GM10847 (cell line): ENCODE results near the gene PDF.

Experiments used
- POLR2A ChIP-seq: IDR thresholded peaks from 2 replicates; pipeline ENCODE4 v1.6.1; 2011; ENCODE audit not compliant: insufficient read length; ENCODE audit errors: extremely low read depth

The PDF gene

GRCh38 chr16:69345923-69346322, 15.5 kb upstream of the PDF start:
- TF ChIP-seq POLR2A: no peak

- no peak for TF ChIP-seq POLR2A
Observed at GRCh38 chr16:69344171-69344570, 13.8 kb upstream of the PDF start.

- TF ChIP-seq POLR2A: no peak
Observed at GRCh38 chr16:69340095-69340644, 9.8 kb upstream of the PDF start.

- TF ChIP-seq POLR2A: peak; percentile 79
Observed at GRCh38 chr16:69339289-69340094, 9.1 kb upstream of the PDF start, which contains the start of the genes COG8 and NIP7. COG8 (minus strand) TSS chr16:69339564; CDS start chr16:69339552, 12 bp downstream. NIP7 (plus strand) TSS chr16:69339772; CDS start chr16:69339830, 58 bp downstream.

GRCh38 chr16:69338557-69339288, 8.3 kb upstream of the PDF start:
- TF ChIP-seq POLR2A: no peak

GRCh38 chr16:69334696-69335095, 4.3 kb upstream of the PDF start:
- no peak for TF ChIP-seq POLR2A

GRCh38 chr16:69329369-69330285, 761 bp downstream of the PDF start:
- TF ChIP-seq POLR2A: no peak

GRCh38 chr16:69328854-69329316, 1.5 kb downstream of the PDF start:
- no peak for TF ChIP-seq POLR2A

- TF ChIP-seq POLR2A: no peak
Observed at GRCh38 chr16:69327585-69328310, 2.6 kb downstream of the PDF start.

GRCh38 chr16:69326172-69326873, 4.1 kb downstream of the PDF start:
- TF ChIP-seq POLR2A: no peak

- no peak for TF ChIP-seq POLR2A
Observed at GRCh38 chr16:69325784-69326171, 4.6 kb downstream of the PDF start.

GRCh38 chr16:69324585-69325253, 5.7 kb downstream of the PDF start:
- no peak for TF ChIP-seq POLR2A

GRCh38 chr16:69324013-69324531, 6.3 kb downstream of the PDF start:
- TF ChIP-seq POLR2A: no peak
